Fibroblast of mammary gland (primary cell): Measurements from ENCODE around the gene ACVR2B.

Source experiments
- DNase-seq: peaks from one replicate; pipeline ENCODE4 v3.0.0-alpha.2; 2010; ENCODE audit warnings: low read depth
- H3K4me3 ChIP-seq: 2 replicates; pipeline ENCODE4 v1.5.1; 2011; ENCODE audit warnings: low read depth, mild to moderate bottlenecking, low read length, moderate library complexity; ENCODE audit not compliant: control insufficient read depth
- CTCF ChIP-seq: conservative IDR thresholded peaks from 2 replicates; pipeline ENCODE4 v1.5.1; 2011; ENCODE audit warnings: low read depth, low read length, inconsistent platforms; ENCODE audit not compliant: control insufficient read depth, insufficient read depth

ACVR2B gene

GRCh38 chr3:38465588-38466154 is 12.0 kb downstream of the ACVR2B start:
- TF ChIP-seq CTCF: no peak
- no peak overlapping the region for H3K4me3 ChIP-seq
- DNase-seq: no peak

GRCh38 chr3:38468765-38469164 is 15.1 kb downstream of the ACVR2B start:
- no peak for DNase-seq
- no peak overlapping the region for H3K4me3 ChIP-seq
- no peak for TF ChIP-seq CTCF

- TF ChIP-seq CTCF: no peak
- DNase-seq: no peak
- no peak overlapping the region for H3K4me3 ChIP-seq
These were observed 16.2 kb downstream of the ACVR2B start for GRCh38 chr3:38469852-38470251.

GRCh38 chr3:38471260-38471857 is 17.7 kb downstream of the ACVR2B start:
- DNase-seq: peak; percentile 17
- TF ChIP-seq CTCF: no peak
- H3K4me3 ChIP-seq: no peak overlapping the region

GRCh38 chr3:38472342-38472741 is 18.7 kb downstream of the ACVR2B start:
- no peak overlapping the region for H3K4me3 ChIP-seq
- no peak for TF ChIP-seq CTCF
- DNase-seq: no peak

GRCh38 chr3:38473229-38473628 is 19.5 kb downstream of the ACVR2B start:
- no peak for TF ChIP-seq CTCF
- no peak overlapping the region for H3K4me3 ChIP-seq
- no peak for DNase-seq
